GM12874 (cell line): Measurements from ENCODE around the gene ATP2B2.

Experiments
- CTCF ChIP-seq: IDR thresholded peaks from 2 replicates; pipeline ENCODE4 v1.5.1; 2011; ENCODE audit warnings: low read depth, mild to moderate bottlenecking, control low read depth, low read length, moderate library complexity; ENCODE audit not compliant: insufficient read depth

ATP2B2 gene

DNA sequence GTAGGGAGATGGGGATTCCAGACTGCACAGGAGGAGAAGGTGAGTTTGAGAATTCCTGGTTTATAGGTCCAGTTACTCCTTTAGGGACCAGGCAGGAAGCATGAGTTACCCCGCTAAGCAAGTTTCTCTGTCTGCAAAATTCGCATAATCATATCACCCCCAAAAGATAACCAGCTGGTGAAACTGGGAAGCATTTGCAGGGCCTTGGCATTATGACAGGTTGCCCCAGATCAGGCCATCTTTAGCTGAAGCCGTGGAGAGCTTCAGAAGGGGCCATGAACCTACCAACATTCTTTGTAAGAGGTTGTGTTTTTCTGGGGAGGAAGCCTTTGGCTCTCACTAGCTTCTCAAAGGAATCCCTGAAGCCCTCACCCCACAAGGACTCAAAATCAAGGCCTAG, 29.4 kb downstream of the ATP2B2 start:
- no peak for TF ChIP-seq CTCF

GRCh38 chr3:10474847-10475246, 30.5 kb downstream of the ATP2B2 start:
- no peak for TF ChIP-seq CTCF

DNA sequence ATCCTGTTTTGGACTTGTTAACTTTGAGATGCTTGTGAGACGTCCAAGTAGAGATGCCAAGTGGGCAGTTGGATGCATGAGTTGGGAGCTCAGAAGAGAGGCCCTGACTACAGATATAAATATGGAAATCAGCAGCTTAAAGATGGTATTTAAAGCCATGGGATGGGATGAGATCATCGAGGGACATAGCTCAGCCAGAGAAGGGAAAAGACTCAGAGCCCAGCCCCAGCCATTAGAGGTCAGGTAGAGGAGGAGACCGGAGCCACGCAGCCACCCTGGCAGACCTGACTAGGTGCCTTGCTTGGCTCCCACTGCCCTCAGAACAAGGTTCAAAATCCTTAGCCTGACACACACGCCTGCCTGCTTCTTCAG, 31.1 kb downstream of the ATP2B2 start:
- no peak for TF ChIP-seq CTCF

- TF ChIP-seq CTCF, result no peak
Observed at GRCh38 chr3:10473581-10474274, 31.7 kb downstream of the ATP2B2 start.

- TF ChIP-seq CTCF, result no peak
Observed at GRCh38 chr3:10472877-10473440, 32.4 kb downstream of the ATP2B2 start.

GRCh38 chr3:10471054-10471688, 34.2 kb downstream of the ATP2B2 start:
- no peak for TF ChIP-seq CTCF

DNA sequence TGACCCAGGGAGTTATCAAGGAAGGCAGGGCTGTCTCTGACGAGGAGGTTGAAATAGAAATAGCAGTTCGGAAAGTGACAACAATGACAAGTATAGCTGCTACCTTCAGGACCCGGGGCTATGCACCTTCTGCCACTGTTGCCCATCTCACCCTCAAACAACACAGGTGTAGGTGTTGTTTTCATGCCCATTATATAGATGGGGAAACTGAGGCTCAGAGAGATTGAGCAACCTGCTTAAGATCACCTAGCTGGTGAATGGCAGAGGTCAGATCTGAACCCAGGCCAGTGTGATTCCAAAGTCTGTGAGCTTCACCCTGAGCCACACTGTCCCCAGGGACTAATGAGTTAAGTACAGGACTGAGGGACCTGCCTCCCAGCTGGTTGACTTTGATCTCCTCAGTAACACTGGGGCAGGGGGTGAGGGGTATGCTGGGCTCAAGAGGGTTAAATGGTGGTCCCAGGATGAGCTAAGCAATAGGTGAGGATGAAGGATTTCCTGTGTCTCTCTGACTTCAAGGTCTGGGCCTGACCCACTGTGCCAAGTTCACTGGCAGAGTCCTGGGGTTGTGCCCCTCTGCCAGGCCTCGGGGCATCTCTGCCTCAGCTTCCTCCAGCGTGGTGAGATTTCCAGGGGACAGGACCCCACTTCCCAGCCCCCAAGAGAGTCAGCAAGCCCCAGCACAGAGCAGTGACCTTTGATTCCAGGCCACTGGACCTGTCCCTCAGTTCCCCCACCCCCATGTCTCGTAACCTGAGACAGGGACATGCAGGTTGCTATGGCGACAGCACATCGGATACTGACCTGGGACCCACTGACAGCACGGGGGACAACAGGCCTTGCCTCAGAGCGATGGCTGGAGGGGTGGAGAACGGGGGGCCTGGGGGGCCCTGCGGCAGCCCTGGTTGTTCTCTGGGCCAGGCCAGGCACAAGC, 35.0 kb downstream of the ATP2B2 start:
- no peak for TF ChIP-seq CTCF
